ENCODE measurements around the gene LSM10. TPM values are rescaled to one million over a fixed set of nuclear protein-coding genes. Genes with fewer than 3 reads are reported as not detected.
A peak's percentile ranks its signal among the peaks of the same experiment; 100 is the strongest.

Gene LSM10
- total RNA-seq, 1 experiment from 2014 or later: 7.1 TPM

DNA sequence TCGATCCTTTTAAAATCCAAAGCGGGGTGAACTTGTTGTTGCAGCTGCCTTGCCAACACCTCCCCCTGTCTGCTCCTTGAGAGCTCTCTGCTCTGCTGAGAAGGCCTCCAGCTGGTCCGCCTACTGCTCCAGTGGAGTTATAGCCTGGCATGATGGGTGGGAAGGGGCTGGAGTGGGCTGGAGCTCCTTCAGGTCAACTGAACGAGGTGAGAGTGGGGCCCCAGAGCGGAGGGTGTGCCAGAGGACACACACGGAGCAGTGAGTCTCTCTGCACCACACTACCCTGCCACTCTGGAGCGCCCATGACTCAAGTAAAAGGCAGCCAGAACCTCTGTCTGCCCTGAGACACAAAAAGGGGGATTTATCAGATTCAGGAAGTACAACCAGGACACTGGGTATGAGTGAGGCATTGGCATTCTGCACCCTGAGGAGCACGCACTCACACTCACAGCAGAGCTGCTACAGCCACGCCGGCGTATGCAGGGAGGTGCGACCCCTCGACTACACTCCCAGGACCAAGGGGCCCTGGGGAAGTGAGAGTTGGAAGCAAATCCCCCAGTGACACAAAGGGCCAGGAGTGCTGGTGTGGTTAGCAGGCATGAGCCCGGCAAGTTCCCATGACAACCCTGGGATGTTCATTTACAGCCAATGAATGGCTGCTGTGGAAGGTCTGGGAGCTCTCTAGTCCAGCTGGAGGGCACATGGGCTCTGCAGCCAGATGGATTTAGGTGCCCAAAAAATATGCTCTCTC, 46.3 kb downstream of the LSM10 start:
- DNase-seq (ENCODE audit: low spot score): peak; percentile 75

DNA sequence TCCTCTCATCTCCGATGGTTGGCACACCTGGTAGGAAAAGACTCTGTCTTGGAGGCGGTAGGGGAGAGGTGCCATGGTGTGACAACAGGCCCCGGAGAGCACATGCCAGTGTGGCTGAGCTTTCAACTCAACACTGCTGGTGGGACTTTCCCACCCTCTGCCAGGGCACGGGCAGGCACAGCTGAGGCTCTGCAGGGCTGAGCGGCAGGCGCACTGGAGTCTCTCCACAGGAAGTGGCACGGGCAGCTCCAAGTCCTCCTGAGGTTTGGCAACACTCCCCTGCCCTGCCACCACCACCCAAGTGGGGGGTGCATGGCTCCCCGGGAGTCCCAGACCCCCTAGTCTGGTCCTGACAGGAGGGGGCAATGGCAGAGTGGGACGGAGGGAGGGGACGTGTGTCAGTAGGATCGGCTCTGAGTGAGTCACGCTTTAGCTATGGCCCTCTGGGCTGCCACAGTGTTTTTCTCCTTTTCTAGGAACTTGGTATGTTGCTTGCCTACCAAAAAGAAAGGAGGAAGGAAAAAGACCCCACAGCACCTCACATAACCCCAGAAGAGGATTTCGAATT, 47.0 kb downstream of the LSM10 start:
- peak; percentile 83 for DNase-seq (ENCODE audit: low spot score)

DNA sequence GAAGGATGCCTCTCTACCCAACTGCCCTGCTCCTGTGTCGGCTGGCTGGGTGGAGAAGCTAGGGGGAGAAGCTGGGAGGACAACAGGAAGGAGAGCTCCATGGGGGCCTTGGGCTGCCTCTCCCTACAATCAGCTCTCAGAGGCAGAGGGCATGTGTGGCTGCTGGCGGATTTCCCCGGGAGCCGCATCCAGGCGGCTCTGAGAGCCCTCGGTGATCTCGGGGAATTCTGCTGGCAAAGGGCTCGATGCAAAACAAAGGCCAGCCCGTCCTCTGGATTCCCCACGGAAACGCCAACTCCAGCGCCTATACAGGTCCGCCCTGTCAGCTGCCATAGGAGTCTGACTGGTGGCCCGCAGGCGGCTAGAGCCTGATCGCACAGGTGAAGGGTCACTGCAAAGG, 47.9 kb downstream of the LSM10 start:
- DNase-seq (ENCODE audit: low spot score): no peak

DNA sequence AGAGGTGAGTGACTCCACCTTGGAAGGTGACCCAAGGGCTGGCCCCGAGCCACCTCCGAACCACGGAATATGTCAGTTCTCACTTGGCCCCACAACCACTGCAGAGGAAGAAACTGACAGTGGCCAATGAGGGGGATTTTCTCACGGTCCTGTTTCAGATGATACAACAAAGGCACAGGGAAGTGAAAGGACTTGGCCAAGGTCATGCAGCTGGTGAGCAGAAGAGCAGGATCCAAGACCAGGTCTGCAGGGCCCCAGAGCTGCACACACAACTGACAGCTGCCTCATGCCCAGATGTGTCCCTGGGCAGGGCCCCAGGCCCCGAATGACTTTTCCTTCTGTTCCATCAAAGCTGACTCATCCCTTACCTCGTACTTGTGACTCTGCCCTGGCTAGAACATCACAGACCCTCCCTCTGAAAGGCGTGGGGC, 48.5 kb downstream of the LSM10 start:
- DNase-seq (ENCODE audit: low spot score): no peak

DNA sequence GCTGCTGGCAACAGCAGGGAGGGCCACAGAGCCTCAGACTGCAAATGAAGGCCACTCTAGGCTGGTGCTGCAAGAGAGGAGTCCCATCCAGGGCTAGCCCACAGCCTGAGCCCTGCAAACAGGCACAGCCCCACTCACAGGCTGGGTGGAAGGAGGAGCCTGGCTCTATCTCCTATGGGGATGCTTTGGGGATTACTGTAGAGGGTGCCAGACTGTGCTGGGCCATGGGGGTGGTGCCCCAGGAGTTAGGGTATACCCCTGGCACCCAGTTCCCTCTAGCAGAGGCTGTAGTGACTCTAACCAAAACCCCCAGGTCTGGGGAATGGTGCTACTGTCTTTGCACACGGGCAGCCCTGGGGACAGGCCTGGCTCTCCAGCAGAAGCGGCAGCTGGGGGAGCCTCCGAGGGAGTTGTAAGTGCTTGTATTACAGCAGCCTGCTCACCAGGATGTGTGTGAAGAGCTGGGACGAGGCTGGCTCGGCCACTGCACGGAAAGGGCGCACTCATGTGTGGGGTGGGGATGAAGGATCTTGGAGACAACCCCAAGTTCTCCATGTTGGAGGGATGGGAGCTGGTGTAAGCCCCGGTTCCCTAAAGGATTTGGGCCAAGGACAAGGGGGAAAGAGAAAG, 50.9 kb downstream of the LSM10 start:
- no peak for DNase-seq (ENCODE audit: low spot score)

DNA sequence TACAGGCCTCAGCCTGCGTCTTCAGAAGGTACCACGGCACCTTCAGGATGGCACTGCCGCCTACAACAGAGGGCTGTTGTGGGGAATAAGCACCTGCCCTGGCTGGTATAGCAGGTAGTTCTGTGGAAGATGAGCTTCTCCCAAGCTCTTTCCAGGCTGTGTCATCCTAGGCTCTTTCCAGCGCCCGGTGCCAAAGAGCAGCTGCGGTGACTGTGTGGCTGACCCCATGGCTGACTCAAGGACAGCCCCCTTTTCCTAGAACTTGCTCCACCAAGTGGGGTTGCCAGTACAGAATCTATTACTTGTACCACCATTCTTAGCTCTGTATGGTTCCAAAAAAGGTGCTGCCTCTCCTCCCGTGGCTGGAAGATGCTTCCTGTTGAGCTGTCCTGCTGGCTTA, 52.4 kb downstream of the LSM10 start:
- no peak for DNase-seq (ENCODE audit: low spot score)

DNA sequence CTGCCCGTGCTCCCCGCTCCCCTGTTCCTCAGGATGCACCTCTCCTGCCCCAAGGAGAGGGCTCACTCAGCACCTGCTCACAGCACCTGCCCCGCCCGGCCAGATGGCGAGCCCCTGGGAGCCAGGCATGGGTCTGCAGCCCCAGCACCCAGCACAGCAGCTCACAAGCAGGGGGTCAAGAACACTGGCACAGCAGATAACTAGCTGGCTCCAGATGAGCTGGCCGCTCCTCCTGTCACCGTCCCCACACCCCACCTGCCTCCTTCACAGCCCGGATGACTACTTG, 53.4 kb downstream of the LSM10 start:
- DNase-seq (ENCODE audit: low spot score): no peak

DNA sequence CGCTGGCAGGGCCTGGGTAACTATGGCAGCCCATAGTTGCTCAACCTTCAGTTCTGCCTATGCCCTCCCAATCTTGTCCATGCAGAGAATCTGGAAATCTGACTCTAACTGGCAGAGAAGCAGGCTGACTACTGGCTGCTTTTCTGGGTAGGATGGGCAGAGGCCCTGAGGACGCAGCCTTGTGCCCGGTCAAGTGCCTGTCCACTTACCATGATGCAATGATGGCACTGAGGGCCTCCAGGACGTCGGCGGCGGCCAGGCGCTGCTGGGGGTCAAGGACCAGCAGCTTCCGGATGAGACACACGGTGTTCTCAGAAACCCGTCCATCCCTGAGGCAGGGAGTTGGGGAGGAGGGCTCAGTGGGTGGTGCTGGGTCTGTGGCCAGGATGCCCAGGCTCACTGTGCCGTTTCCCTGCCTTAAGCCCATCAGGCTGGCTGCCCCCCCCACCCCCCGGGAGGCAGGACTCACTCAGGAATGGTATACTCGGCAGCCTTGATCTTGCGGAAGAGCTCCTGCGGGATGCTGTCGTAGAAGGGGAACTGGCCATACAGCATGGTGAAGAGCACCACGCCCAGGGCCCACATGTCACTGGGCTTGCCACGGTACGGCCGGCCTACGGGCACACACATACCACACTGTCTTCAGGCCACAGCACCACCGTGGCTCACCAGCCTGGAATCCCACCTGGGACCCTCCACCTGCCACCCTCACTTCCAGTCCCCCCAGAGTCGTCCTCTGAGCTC, 53.9 kb downstream of the LSM10 start:
- DNase-seq (ENCODE audit: low spot score): no peak

Other genes starting within 250 kb of the LSM10 start
- gene TRAPPC3, start 248.4 kb downstream of the LSM10 start, total RNA-seq (2014; rRNA removed; shearing (Covaris generic)): 105 and 110 TPM in 2 replicates
- gene MAP7D1, start 241.7 kb downstream of the LSM10 start, total RNA-seq (2014; rRNA removed; shearing (Covaris generic)): 59.1 and 79.3 TPM in 2 replicates
- 46.2 and 69.8 TPM in 2 replicates for gene THRAP3, start 173.5 kb downstream of the LSM10 start, total RNA-seq (2014; rRNA removed; shearing (Covaris generic))
- gene SH3D21, start 91.5 kb downstream of the LSM10 start, total RNA-seq (2014; rRNA removed; shearing (Covaris generic)): 0.06 TPM in 1 of 2 replicates, not detected in the other
- gene EVA1B, start 74.3 kb downstream of the LSM10 start, total RNA-seq (2014; rRNA removed; shearing (Covaris generic)): 2.5 and 4.2 TPM in 2 replicates
- 25.1 and 25.3 TPM in 2 replicates for gene STK40, start 12.0 kb downstream of the LSM10 start, total RNA-seq (2014; rRNA removed; shearing (Covaris generic))
- gene OSCP1, start 52.5 kb upstream of the LSM10 start, total RNA-seq (2014; rRNA removed; shearing (Covaris generic)): 6.9 and 8.4 TPM in 2 replicates
- gene MRPS15, start 66.5 kb upstream of the LSM10 start, total RNA-seq (2014; rRNA removed; shearing (Covaris generic)): 113 and 121 TPM in 2 replicates
- not detected in 2 replicates for gene CSF3R, start 85.0 kb upstream of the LSM10 start, total RNA-seq (2014; rRNA removed; shearing (Covaris generic))